Tibial artery (tissue), 4 donors: Measurements from ENCODE around the gene TMED10.
A peak's percentile ranks its signal among the peaks of the same experiment; 100 is the strongest.

Experiments
- DNase-seq, 2 donors: peaks; one replicate each; pipeline ENCODE4 v3.0.0-alpha.2; 2019
- H3K27ac ChIP-seq, 2 donors: fragments of 200-600 bp; sonication (generic) in 1 of 2; 1 replicate in 1 of 2; 2 replicates in 1 of 2; pipeline ENCODE4 v1.5.1; 2018 to 2019; ENCODE audit warnings: mild to moderate bottlenecking in 1 of 2
- H3K27me3 ChIP-seq, 2 donors: fragments of 200-600 bp; sonication (generic) in 1 of 2; one replicate each; pipeline versions ENCODE4 v1.5.1 to v1.6.0; 2016 to 2019
- H3K36me3 ChIP-seq, 3 donors: fragments of 200-600 bp; sonication (generic) in 2 of 3; one replicate each; pipeline ENCODE4 v1.5.1; 2016 to 2019; ENCODE audit warnings: mild to moderate bottlenecking in 2 of 3
- H3K4me1 ChIP-seq, 4 donors: fragments of 200-600 bp; sonication (generic) in 2 of 4; 1 replicate in 3 of 4; 2 replicates in 1 of 4; pipeline ENCODE4 v1.5.1; 2016 to 2019
- H3K4me3 ChIP-seq, 2 donors: fragments of 200-600 bp; sonication (generic) in 1 of 2; 1 replicate in 1 of 2; 2 replicates in 1 of 2; pipeline ENCODE4 v1.5.1; 2018 to 2019; ENCODE audit warnings: mild to moderate bottlenecking in 2 of 2
- H3K9me3 ChIP-seq, 3 donors: fragments of 200-600 bp; sonication (generic) in 1 of 3; one replicate each; pipeline ENCODE4 v1.5.1; 2016 to 2019
- intact Hi-C: fragments of 100-400 bp; cut with DNase I; formaldehyde crosslinking; loops from one replicate; pipeline ENCODE4 v1.15.0; 2023; ENCODE audit warnings: low total_unique reads
- TF ChIP-seq, protein P1 (sequence below), 2 experiments: fragments of 200-600 bp in 1 of 2; fragments of 450-650 bp in 1 of 2; IDR thresholded peaks; one replicate each; pipeline ENCODE4 v1.5.1; 2017 to 2019; ENCODE audit warnings: antibody characterized with exemption in 2 of 2, mild to moderate bottlenecking in 1 of 2, moderate library complexity in 1 of 2

TMED10 gene

DNA sequence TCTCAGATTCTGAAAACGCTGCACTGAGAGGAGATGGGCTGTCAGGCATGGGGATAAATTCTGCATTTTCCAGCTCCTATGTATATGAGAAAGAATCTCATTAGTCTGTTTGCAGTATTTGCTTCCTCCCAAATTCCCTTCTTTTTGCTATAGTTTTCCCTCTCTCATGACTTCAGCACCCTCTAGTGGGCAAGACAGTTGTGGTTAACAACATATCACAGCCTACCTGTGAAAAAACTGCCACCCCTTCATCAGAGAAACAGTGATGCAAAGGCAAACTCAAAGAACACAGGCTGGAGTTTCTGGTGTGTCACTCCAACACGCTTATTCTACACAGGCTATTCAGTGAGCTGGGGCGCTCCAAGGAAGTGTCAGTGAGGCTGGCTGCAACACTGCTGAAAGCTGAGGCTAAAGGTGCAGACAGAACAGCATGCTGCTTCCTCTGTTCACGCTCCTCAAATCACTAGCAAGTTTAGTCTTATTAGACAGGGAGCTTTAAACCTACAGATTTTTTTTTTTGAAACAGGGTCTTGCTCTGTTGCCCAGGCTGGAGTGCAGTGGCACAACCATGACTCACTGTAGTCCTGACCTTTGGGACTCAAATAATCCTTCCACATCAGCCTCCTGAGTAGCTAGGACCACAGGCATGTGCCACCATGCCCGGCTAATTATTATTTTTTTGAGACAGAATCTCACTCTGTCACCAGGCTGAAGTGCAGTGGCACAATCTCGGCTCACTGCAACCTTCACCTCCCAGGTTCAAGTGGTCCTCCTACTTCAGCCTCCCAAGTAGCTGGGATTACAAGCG is 87.6 kb downstream of the TMED10 start:
- DNase-seq = peak in 1 of 2 donors; percentile 51
- H3K36me3 ChIP-seq = peaks cover 64 to 100% (median 77%) of the 10 kb centered on the region in 3 donors
- no peak overlapping the region for H3K27ac ChIP-seq

DNA sequence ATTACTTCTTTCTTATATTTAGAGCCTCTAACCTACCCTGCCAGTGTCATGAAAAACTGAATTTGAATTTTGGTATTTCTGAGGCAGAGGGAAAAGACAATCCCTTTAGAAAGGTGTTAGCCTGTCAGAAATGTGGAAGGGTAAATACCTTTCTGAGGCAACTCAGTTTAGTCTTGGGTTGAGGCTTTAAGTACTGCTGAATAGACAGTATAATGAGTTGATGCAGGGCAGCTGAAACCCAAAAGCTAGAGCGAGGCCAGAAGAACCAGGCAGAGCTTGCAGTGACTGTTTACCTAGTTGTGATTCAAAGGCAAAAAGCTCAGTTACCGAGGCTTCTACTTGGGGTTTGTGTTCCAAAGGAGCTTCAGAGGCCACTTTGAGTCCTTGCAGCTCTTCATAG is 88.3 kb downstream of the TMED10 start:
- TF ChIP-seq, protein P1, sequence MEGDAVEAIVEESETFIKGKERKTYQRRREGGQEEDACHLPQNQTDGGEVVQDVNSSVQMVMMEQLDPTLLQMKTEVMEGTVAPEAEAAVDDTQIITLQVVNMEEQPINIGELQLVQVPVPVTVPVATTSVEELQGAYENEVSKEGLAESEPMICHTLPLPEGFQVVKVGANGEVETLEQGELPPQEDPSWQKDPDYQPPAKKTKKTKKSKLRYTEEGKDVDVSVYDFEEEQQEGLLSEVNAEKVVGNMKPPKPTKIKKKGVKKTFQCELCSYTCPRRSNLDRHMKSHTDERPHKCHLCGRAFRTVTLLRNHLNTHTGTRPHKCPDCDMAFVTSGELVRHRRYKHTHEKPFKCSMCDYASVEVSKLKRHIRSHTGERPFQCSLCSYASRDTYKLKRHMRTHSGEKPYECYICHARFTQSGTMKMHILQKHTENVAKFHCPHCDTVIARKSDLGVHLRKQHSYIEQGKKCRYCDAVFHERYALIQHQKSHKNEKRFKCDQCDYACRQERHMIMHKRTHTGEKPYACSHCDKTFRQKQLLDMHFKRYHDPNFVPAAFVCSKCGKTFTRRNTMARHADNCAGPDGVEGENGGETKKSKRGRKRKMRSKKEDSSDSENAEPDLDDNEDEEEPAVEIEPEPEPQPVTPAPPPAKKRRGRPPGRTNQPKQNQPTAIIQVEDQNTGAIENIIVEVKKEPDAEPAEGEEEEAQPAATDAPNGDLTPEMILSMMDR (IDR thresholded peaks at IDR 0.05) = no peak
- Histone ChIP-seq H3K27me3 (no peaks in the 10 kb centered on the region), H3K4me3 (no peak overlapping the region), H3K4me1 (no peaks in the 10 kb centered on the region), H3K36me3 (peaks cover 65 to 100% (median 78%) of the 10 kb centered on the region in 3 donors), H3K27ac (no peak overlapping the region), H3K9me3 (no peaks in the 10 kb centered on the region)
- DNase-seq = no peak
- intact Hi-C loops = loop anchor here (2.0 kb wide), 1 partner anchor 171 kb away; no protein-coding TSS in a partner anchor

More for the DNA sequence above, 87.6 kb downstream of the TMED10 start:
- TF ChIP-seq, protein P1 (IDR thresholded peaks at IDR 0.05) = peak; percentile 81 to 82
- Histone ChIP-seq H3K4me3 (no peak overlapping the region), H3K9me3 (no peaks in the 10 kb centered on the region), H3K4me1 (no peaks in the 10 kb centered on the region), H3K27me3 (no peaks in the 10 kb centered on the region)
- intact Hi-C loops = loop anchor here (2.0 kb wide), 1 partner anchor 172 kb away; no protein-coding TSS in a partner anchor

DNA sequence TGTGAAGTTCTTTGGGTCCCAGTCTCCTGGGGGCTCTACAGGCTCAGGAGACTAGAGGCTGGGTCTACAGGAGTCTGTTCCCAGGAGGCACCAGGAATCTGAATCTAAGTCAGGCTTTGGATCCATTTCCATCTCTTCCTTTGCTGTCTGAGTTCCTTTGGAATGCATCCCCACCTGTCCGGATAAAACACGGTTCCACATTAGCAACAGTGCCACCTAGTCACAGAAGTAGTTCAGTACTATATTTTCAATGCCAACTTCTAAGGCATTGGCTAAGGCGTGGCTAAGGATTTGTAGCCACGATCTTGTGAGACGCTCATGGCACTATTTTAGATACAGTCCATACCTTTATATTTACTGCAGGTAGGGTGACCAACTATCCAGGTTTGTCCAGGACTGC is 91.9 kb downstream of the TMED10 start:
- Histone ChIP-seq H3K27me3 (no peaks in the 10 kb centered on the region), H3K9me3 (no peaks in the 10 kb centered on the region), H3K4me3 (no peak overlapping the region), H3K36me3 (peaks cover 52 to 77% (median 53%) of the 10 kb centered on the region in 3 donors), H3K27ac (no peak overlapping the region), H3K4me1 (no peaks in the 10 kb centered on the region)
- intact Hi-C loops = no loop called here
- TF ChIP-seq, protein P1 (IDR thresholded peaks at IDR 0.05) = peak in 1 of 2 experiments; percentile 6
- DNase-seq = no peak

DNA sequence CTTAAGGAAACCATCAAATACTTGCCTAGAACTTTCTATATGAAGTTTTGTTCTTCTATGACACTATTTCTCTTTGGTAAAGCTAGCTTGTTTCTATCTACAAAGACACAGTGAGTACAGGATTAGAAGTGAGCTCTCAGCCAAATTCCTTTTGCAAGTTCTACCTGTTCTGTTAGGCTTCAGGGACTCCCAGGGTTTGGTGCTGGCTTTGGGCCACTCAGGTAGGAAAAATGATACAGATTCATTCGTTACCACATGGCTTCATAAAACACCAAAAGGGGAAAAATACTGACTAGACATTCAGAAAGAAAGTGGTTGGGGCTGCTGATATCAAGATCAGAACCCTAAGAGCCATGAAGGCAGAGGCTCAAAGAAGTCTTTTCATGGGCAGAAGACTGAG is 93.1 kb downstream of the TMED10 start:
- DNase-seq = no peak
- H3K36me3 ChIP-seq = peaks cover 50 to 64% (median 52%) of the 10 kb centered on the region in 3 donors
- no peak overlapping the region for H3K4me3 ChIP-seq
- intact Hi-C loops = loop anchor here (2.0 kb wide), 1 partner anchor 134 kb away; no protein-coding TSS in a partner anchor
- no peaks in the 10 kb centered on the region for H3K9me3 ChIP-seq
- TF ChIP-seq, protein P1 (IDR thresholded peaks at IDR 0.05) = no peak
- no peaks in the 10 kb centered on the region for H3K4me1 ChIP-seq
- H3K27ac ChIP-seq = no peak overlapping the region
- no peaks in the 10 kb centered on the region for H3K27me3 ChIP-seq

DNA sequence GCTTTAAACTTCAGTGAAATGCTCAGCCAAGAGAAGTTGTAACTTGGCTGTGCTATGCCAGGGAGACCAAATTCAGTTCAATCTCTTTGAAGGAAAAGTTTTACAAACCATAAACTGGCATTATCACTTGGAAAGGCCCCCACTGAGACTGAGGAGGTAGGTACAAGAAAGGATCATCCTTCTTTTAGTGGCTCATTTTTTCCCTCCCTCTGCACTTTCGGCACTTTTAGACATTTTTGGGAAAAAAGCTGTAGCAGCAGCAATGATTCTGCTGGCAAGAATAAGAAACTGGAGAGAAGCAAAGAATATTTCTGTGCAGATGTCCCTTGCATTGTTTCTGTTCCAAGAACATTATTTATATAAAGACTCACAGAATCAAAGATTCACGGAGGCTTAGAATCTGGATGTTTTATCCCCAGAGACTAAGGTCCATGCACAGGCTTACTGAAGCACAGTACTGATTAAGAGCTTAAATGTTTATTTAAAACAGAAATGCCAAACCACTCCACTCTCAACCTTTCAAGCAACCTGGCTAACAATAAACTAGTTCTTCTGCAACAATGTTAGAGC is 94.7 kb downstream of the TMED10 start:
- H3K27ac ChIP-seq = peak overlapping the region in 1 of 2 donors; percentile 6
- intact Hi-C loops = loop anchor here (2.0 kb wide), 1 partner anchor 133 kb away; no protein-coding TSS in a partner anchor
- peaks cover 35 to 61% (median 37%) of the 10 kb centered on the region in 3 donors for H3K36me3 ChIP-seq
- TF ChIP-seq, protein P1 (IDR thresholded peaks at IDR 0.05) = no peak
- no peak for DNase-seq
- no peaks in the 10 kb centered on the region for H3K4me1 ChIP-seq
- no peaks in the 10 kb centered on the region for H3K9me3 ChIP-seq
- H3K27me3 ChIP-seq = no peaks in the 10 kb centered on the region
- no peak overlapping the region for H3K4me3 ChIP-seq
